Adrenal gland (tissue), 5 donors: ENCODE results near the gene SIX1.

Source experiments
- CTCF ChIP-seq, 6 experiments: fragments of 450-650 bp in 4 of 6; fragments of 200-600 bp in 2 of 6; sonication (generic) in 1 of 6; IDR thresholded peaks; 1 replicate in 5 of 6; 2 replicates in 1 of 6; pipeline versions ENCODE4 v1.5.1 to v1.8.0; 2016 to 2021; ENCODE audit warnings: antibody characterized with exemption in 6 of 6, mild to moderate bottlenecking in 2 of 6, moderate library complexity in 1 of 6
- POLR2A ChIP-seq, 2 donors: fragments of 450-650 bp; IDR thresholded peaks; one replicate each; pipeline ENCODE4 v1.6.1; 2017; ENCODE audit warnings: antibody characterized with exemption in 2 of 2, mild to moderate bottlenecking in 2 of 2, moderate library complexity in 1 of 2
- donor health status: DM: no; HTN: no; CAD: no.

- TF ChIP-seq CTCF (IDR thresholded peaks at IDR 0.05): no peak
- no peak for TF ChIP-seq POLR2A (IDR thresholded peaks at IDR 0.05)
Measured at GRCh38 chr14:60681271-60681670, 32.0 kb upstream of the SIX1 start.
